SK-N-SH (cell line): ENCODE results near the gene CAPG. TPM values are rescaled to one million over a fixed set of nuclear protein-coding genes. Genes with fewer than 3 reads are reported as not detected.

Source experiments
- CTCF ChIA-PET: fragments of 300-600, 350-600 bp; formaldehyde crosslinking; extraction: SDS; loops from one replicate; lab custom pipeline; 2021; lab: Yijun Ruan, JAX
- POLR2A ChIA-PET: fragments of 350-600 bp; sonication (Branson Sonifier 250); formaldehyde crosslinking; extraction: SDS; loops from one replicate; lab custom pipeline; 2020; ENCODE audit warnings: antibody characterized with exemption, inconsistent platforms; lab: Yijun Ruan, JAX
- DNase-seq: peaks from one replicate; pipeline ENCODE4 v3.0.0; 2012
- H2AFZ ChIP-seq: fragments of 200-600 bp; sonication (generic); 2 replicates; pipeline ENCODE4 v1.8.1; 2016; ENCODE audit warnings: antibody characterized with exemption, mild to moderate bottlenecking, low read depth
- H3F3A ChIP-seq: fragments of 200-600 bp; sonication (generic); replicated peaks from 2 replicates; pipeline ENCODE3; 2016; ENCODE audit warnings: antibody characterized with exemption, mild to moderate bottlenecking; ENCODE audit not compliant: insufficient read depth
- H3K27ac ChIP-seq, 2 experiments: fragments of 200-500 bp in 1 of 2; fragments of 200-600 bp in 1 of 2; sonication (Bioruptor generic) in 1 of 2; sonication (generic), shearing (Covaris generic) in 1 of 2; 2 replicates each; pipeline versions ENCODE4 v1.5.1 to v1.6.1; 2014 to 2016; ENCODE audit warnings: low read depth in 2 of 2, inconsistent platforms in 1 of 2, low read length in 1 of 2, mild to moderate bottlenecking in 1 of 2, mixed read lengths in 1 of 2
- H3K27me3 ChIP-seq: fragments of 200-600 bp; sonication (generic), shearing (Covaris generic); 2 replicates; pipeline ENCODE4 v1.6.1; 2016; ENCODE audit warnings: mixed run types; ENCODE audit not compliant: insufficient read depth
- H3K36me3 ChIP-seq, 2 experiments: fragments of 200-500 bp in 1 of 2; fragments of 200-600 bp in 1 of 2; sonication (Bioruptor generic) in 1 of 2; sonication (generic) in 1 of 2; replicated peaks in 1 of 2; 2 replicates each; pipeline versions ENCODE3 to v1.5.1; 2014 to 2016; ENCODE audit warnings: low read length in 1 of 2, mild to moderate bottlenecking in 1 of 2; ENCODE audit not compliant: insufficient read depth in 2 of 2, control insufficient read depth in 1 of 2
- H3K4me1 ChIP-seq, 2 experiments: fragments of 200-500 bp in 1 of 2; fragments of 200-600 bp in 1 of 2; sonication (Bioruptor generic) in 1 of 2; sonication (generic), shearing (Covaris generic) in 1 of 2; 2 replicates each; pipeline versions ENCODE4 v1.5.1 to v1.6.1; 2014 to 2016; ENCODE audit warnings: low read depth in 1 of 2, low read length in 1 of 2, mixed run types in 1 of 2; ENCODE audit not compliant: insufficient read depth in 2 of 2, control insufficient read depth in 1 of 2
- H3K4me2 ChIP-seq: fragments of 200-600 bp; sonication (generic), shearing (Covaris generic); 2 replicates; pipeline ENCODE4 v1.6.1; 2017; ENCODE audit warnings: mixed run types
- H3K4me3 ChIP-seq, 2 experiments: fragments of 200-500 bp in 1 of 2; fragments of 200-600 bp in 1 of 2; sonication (Bioruptor generic) in 1 of 2; sonication (generic), shearing (Covaris generic) in 1 of 2; 2 replicates each; pipeline versions ENCODE4 v1.5.1 to v1.8.1; 2014 to 2016; ENCODE audit warnings: low read depth in 2 of 2, inconsistent platforms in 1 of 2, low read length in 1 of 2, mild to moderate bottlenecking in 1 of 2, mixed read lengths in 1 of 2, moderate library complexity in 1 of 2
- H3K79me2 ChIP-seq: fragments of 200-600 bp; sonication (generic); 2 replicates; pipeline ENCODE4 v1.8.1; 2017; ENCODE audit warnings: mild to moderate bottlenecking; ENCODE audit not compliant: insufficient read depth
- H3K9ac ChIP-seq: fragments of 200-600 bp; sonication (generic); 2 replicates; pipeline ENCODE4 v1.6.1; 2017; ENCODE audit warnings: mixed run types
- H3K9me2 ChIP-seq: fragments of 200-600 bp; sonication (generic); 2 replicates; pipeline ENCODE4 v1.6.1; 2017; ENCODE audit warnings: mixed run types
- H3K9me3 ChIP-seq: fragments of 200-600 bp; sonication (generic); 2 replicates; pipeline ENCODE4 v1.6.1; 2017; ENCODE audit warnings: mixed run types, mild to moderate bottlenecking, moderate library complexity
- H4K20me1 ChIP-seq: fragments of 200-600 bp; sonication (generic); 2 replicates; pipeline ENCODE4 v1.6.1; 2017; ENCODE audit warnings: mild to moderate bottlenecking, mixed run types; ENCODE audit not compliant: insufficient read depth
- CHD2 ChIP-seq: fragments of 150-350 bp; IDR thresholded peaks from 2 replicates; pipeline ENCODE4 v1.6.1; 2018; ENCODE audit warnings: low read length; ENCODE audit not compliant: partially characterized antibody
- FOXJ3 ChIP-seq: sonication (generic); formaldehyde crosslinking; IDR thresholded peaks from 2 replicates; pipeline ENCODE4 v1.5.1; 2020; ENCODE audit warnings: mild to moderate bottlenecking, missing genetic modification reagents
- FOXM1 ChIP-seq: IDR thresholded peaks from 2 replicates; pipeline ENCODE4 v1.4.0; 2012; ENCODE audit warnings: low read depth, mild to moderate bottlenecking
- GATA2 ChIP-seq: sonication (generic); formaldehyde crosslinking; IDR thresholded peaks from 2 replicates; pipeline ENCODE4 v1.5.0; 2020; ENCODE audit warnings: mild to moderate bottlenecking, missing genetic modification reagents
- JUND ChIP-seq: IDR thresholded peaks from 2 replicates; pipeline ENCODE4 v1.4.0; 2012
- RAD21 ChIP-seq: IDR thresholded peaks from 2 replicates; pipeline ENCODE4 v1.6.1; 2012; ENCODE audit warnings: mild to moderate bottlenecking, low read length
- SIN3A ChIP-seq: IDR thresholded peaks from 2 replicates; pipeline ENCODE4 v1.6.1; 2012; ENCODE audit warnings: low read depth, mild to moderate bottlenecking, low read length, moderate library complexity, borderline replicate concordance
- TAF1 ChIP-seq: IDR thresholded peaks from 2 replicates; pipeline ENCODE4 v1.6.1; 2012; ENCODE audit warnings: low read depth, mild to moderate bottlenecking, low read length, moderate library complexity, borderline replicate concordance
- TEAD4 ChIP-seq: IDR thresholded peaks from 2 replicates; pipeline ENCODE4 v1.4.0; 2012; ENCODE audit warnings: mild to moderate bottlenecking, borderline replicate concordance; ENCODE audit not compliant: insufficient read depth
- USF1 ChIP-seq: IDR thresholded peaks from 2 replicates; pipeline ENCODE4 v1.4.0; 2012; ENCODE audit warnings: low read depth, borderline replicate concordance
- WGBS: methylation state at CpG from one replicate; pipeline ENCODE4 v1.1.6; 2017; ENCODE audit warnings: low lambda C conversion rate; 5-methylcytosine and 5-hydroxymethylcytosine counted together
- polyA plus RNA-seq, 3 experiments: library from polyadenylated mRNA; depleted of rRNA; stranded (reverse); fragments of >200 nt; gene quantifications; 2 replicates each; pipeline ENCODE4 v1.2.3, GENCODE V29; 2012
- small RNA-seq, 7 experiments: library from RNA; depleted of rRNA; stranded (forward); fragments of <200 nt; gene quantifications; one replicate each; pipeline ENCODE3, GENCODE V24; 2012

Gene CAPG
- polyA plus RNA-seq, 1 of the 3 experiments (the other 2 are of a cell fraction) = 1.2 TPM

- H3K27me3 ChIP-seq = no peaks in the 10 kb centered on the region
- DNase-seq = no peak
- H3K79me2 ChIP-seq = peaks cover 9% of the 10 kb centered on the region; the same call in 1 of the 2 replicates
- no peaks in the 10 kb centered on the region for H4K20me1 ChIP-seq
- peaks cover 0 to 33% of the 10 kb centered on the region in 2 experiments for H3K36me3 ChIP-seq
- H3K9me3 ChIP-seq = no peaks in the 10 kb centered on the region
- ChIA-PET CTCF (no interaction called here), POLR2A (no interaction called here)
- TF ChIP-seq RAD21 (no peak), CHD2 (no peak), TEAD4 (no peak), FOXM1 (no peak), GATA2 (CRISPR knock-in tag) (no peak), FOXJ3 (CRISPR knock-in tag) (no peak), SIN3A (no peak), USF1 (no peak), TAF1 (no peak), JUND (no peak)
- H2AFZ ChIP-seq = no peak overlapping the region
- H3K9ac ChIP-seq = no peak overlapping the region
- no peaks in the 10 kb centered on the region for H3F3A ChIP-seq
- 99% methylated on average over 3 of the region's 3 CpGs for WGBS
- H3K9me2 ChIP-seq = no peaks in the 10 kb centered on the region
- H3K4me1 ChIP-seq = no peaks in the 10 kb centered on the region; a peak in 1 of 4 replicates
- H3K4me3 ChIP-seq = no peak overlapping the region
- H3K4me2 ChIP-seq = no peak overlapping the region
- no peak overlapping the region for H3K27ac ChIP-seq
These were observed 62.6 kb downstream of the CAPG start for GRCh38 chr2:85347599-85347998.

Small RNA genes lying within 50 kb of the gene (small RNA-seq; reads per million reads assigned to genes)
- gene AC062037.1 (0 reads per million in 7 experiments), gene AC062037.2 (0 reads per million in 7 experiments), gene RF00019 (0 reads per million in 7 experiments), gene RN7SL113P (0 reads per million in 7 experiments), gene RN7SL251P (0 to 1.1 (median 0) reads per million in 7 experiments)

Other genes starting within 250 kb of the CAPG start
- gene TGOLN2, start 82.4 kb downstream of the CAPG start, polyA plus RNA-seq (2012; rRNA removed) = 138 and 140 TPM in 2 replicates
- 28.0 and 37.7 TPM in 2 replicates for gene RETSAT, start 55.8 kb downstream of the CAPG start, polyA plus RNA-seq (2012; rRNA removed)
- 15.4 and 25.1 TPM in 2 replicates for gene ELMOD3, start 55.6 kb downstream of the CAPG start, polyA plus RNA-seq (2012; rRNA removed)
- 0.33 and 0.42 TPM in 2 replicates for gene SH2D6, start 8.3 kb upstream of the CAPG start, polyA plus RNA-seq (2012; rRNA removed)
- gene MAT2A, start 128.8 kb upstream of the CAPG start, polyA plus RNA-seq (2012; rRNA removed) = 187 and 326 TPM in 2 replicates
- gene GGCX, start 151.1 kb upstream of the CAPG start, polyA plus RNA-seq (2012; rRNA removed) = 26.5 and 34.5 TPM in 2 replicates
- gene VAMP8, start 167.2 kb upstream of the CAPG start, polyA plus RNA-seq (2012; rRNA removed) = 0.72 and 1.3 TPM in 2 replicates
- 9.8 and 12.0 TPM in 2 replicates for gene VAMP5, start 174.1 kb upstream of the CAPG start, polyA plus RNA-seq (2012; rRNA removed)
- gene RNF181, start 185.4 kb upstream of the CAPG start, polyA plus RNA-seq (2012; rRNA removed) = 312 and 353 TPM in 2 replicates
- 20.2 TPM in 2 replicates for gene TMEM150A, start 192.3 kb upstream of the CAPG start, polyA plus RNA-seq (2012; rRNA removed)
- gene C2orf68, start 201.7 kb upstream of the CAPG start, polyA plus RNA-seq (2012; rRNA removed) = 14.5 and 24.3 TPM in 2 replicates
- gene USP39, start 205.8 kb upstream of the CAPG start, polyA plus RNA-seq (2012; rRNA removed) = 49.1 and 50.3 TPM in 2 replicates